GM19463 (cell line): Measurements from ENCODE around the gene GXYLT2.
A peak's percentile ranks its signal among the peaks of the same experiment; 100 is the strongest.
"Not testable (repeated sequence)": the region's sequence is repeated elsewhere in the genome, so short reads cannot be mapped to it uniquely, and the experiment has no call there.

Experiments
- ATAC-seq: cut with Tn5 transposase; IDR thresholded peaks from one replicate; pipeline ENCODE4 v1.9.1; 2021; ENCODE audit warnings: mild to moderate bottlenecking, moderate library complexity; ENCODE audit not compliant: unreplicated experiment

Gene GXYLT2

GRCh38 chr3:72972706-72973030, 84.8 kb downstream of the GXYLT2 start:
- ATAC-seq = no peak

GRCh38 chr3:72973031-72973723, 85.3 kb downstream of the GXYLT2 start:
- no peak for ATAC-seq

GRCh38 chr3:72973786-72974185, 85.9 kb downstream of the GXYLT2 start:
- ATAC-seq = no peak

- no peak for ATAC-seq
These were observed 87.1 kb downstream of the GXYLT2 start for GRCh38 chr3:72974956-72975355.

GRCh38 chr3:72976281-72976741, 88.5 kb downstream of the GXYLT2 start:
- no peak for ATAC-seq

- peak; percentile 65 for ATAC-seq
These were observed 89.4 kb downstream of the GXYLT2 start for GRCh38 chr3:72977060-72977808.

GRCh38 chr3:72982609-72983366, 94.9 kb downstream of the GXYLT2 start:
- ATAC-seq = no peak

GRCh38 chr3:72985576-72985975, 97.7 kb downstream of the GXYLT2 start:
- ATAC-seq = no peak

GRCh38 chr3:72990701-72991395, 103.0 kb downstream of the GXYLT2 start:
- no peak for ATAC-seq

- no peak for ATAC-seq
These were observed 103.7 kb downstream of the GXYLT2 start for GRCh38 chr3:72991522-72991921.

GRCh38 chr3:72993391-72993790, 105.5 kb downstream of the GXYLT2 start:
- no peak for ATAC-seq

- no peak for ATAC-seq
These were observed 107.5 kb downstream of the GXYLT2 start for GRCh38 chr3:72995337-72995736.

- no peak for ATAC-seq
These were observed 108.3 kb downstream of the GXYLT2 start for GRCh38 chr3:72996121-72996472.

GRCh38 chr3:72996473-72997333, 108.9 kb downstream of the GXYLT2 start, which contains the start of gene PPP4R2:
TSS of gene PPP4R2 (plus strand) at chr3:72996811. CDS start at chr3:72997038, 227 bp downstream.
- peak; percentile 93 for ATAC-seq

GRCh38 chr3:72997421-72997961, 109.6 kb downstream of the GXYLT2 start:
- ATAC-seq = no peak

GRCh38 chr3:72998466-72998865, 110.6 kb downstream of the GXYLT2 start:
- ATAC-seq = no peak

- ATAC-seq = no peak
These were observed 112.1 kb downstream of the GXYLT2 start for GRCh38 chr3:72999951-73000350.

- ATAC-seq = not testable (repeated sequence)
These were observed 115.2 kb downstream of the GXYLT2 start for GRCh38 chr3:73003050-73003449.

GRCh38 chr3:73004316-73004715, 116.5 kb downstream of the GXYLT2 start:
- ATAC-seq = no peak
